HepG2 (cell line): ENCODE results near the gene GALNT9. TPM values are rescaled to one million over a fixed set of nuclear protein-coding genes. Genes with fewer than 3 reads are reported as not detected.
"Not testable (repeated sequence)": the region's sequence is repeated elsewhere in the genome, so short reads cannot be mapped to it uniquely, and the experiment has no call there.

Experiments used
- ATAC-seq: fragments of 200-7000 bp; cut with Tn5 transposase; 3 replicates; pipeline ENCODE4 v1.9.1; 2020; ENCODE audit warnings: mild to moderate bottlenecking, moderate library complexity
- BruUV-seq: library from RNA; stranded (reverse); fragments of 400-500 nt; replicated peaks from 2 replicates; lab custom pipeline; 2021; lab: Mats Ljungman, UMichigan
- CTCF ChIA-PET: fragments of 300-600 bp; formaldehyde crosslinking; extraction: SDS; loops from one replicate; lab custom pipeline; 2021; ENCODE audit warnings: low total read pairs, inconsistent platforms, low intra/inter-chr PET ratio; lab: Yijun Ruan, JAX
- POLR2A ChIA-PET: fragments of 350-600 bp; sonication (Branson Sonifier 250); formaldehyde crosslinking; loops from one replicate; lab custom pipeline; 2020; ENCODE audit warnings: antibody characterized with exemption, inconsistent platforms; lab: Yijun Ruan, JAX
- DNase-seq: peaks from one replicate; pipeline ENCODE4 v3.0.0-alpha.2; 2015; ENCODE audit warnings: low spot score
- FAIRE-seq: peaks from 3 replicates; lab custom pipeline; 2011; peaks lifted over from hg19 to GRCh38; lab: Jason Lieb, UNC
- H2AFZ ChIP-seq: one replicate; pipeline ENCODE4 v1.6.1; 2011; ENCODE audit warnings: low read length, inconsistent platforms
- H3K27ac ChIP-seq: fragments of 300-600 bp; 3 replicates; pipeline ENCODE4 v1.8.0; 2011; ENCODE audit warnings: mixed run types, mild to moderate bottlenecking, mixed read lengths, low read length, inconsistent platforms; ENCODE audit not compliant: insufficient read depth; ENCODE audit errors: extremely low read length
- H3K27me3 ChIP-seq, 2 experiments: fragments of 200-600 bp in 1 of 2; 2 replicates in 1 of 2; 3 replicates in 1 of 2; pipeline versions ENCODE4 v1.6.0 to v1.8.0; 2011; ENCODE audit warnings: low read length in 2 of 2, mild to moderate bottlenecking in 2 of 2, moderate library complexity in 2 of 2, inconsistent platforms in 1 of 2; ENCODE audit not compliant: insufficient read depth in 2 of 2, control insufficient read depth in 1 of 2
- H3K36me3 ChIP-seq, 2 experiments: fragments of 200-600 bp in 1 of 2; replicated peaks in 1 of 2; 2 replicates in 1 of 2; 3 replicates in 1 of 2; pipeline versions ENCODE4 v1.5.1 to v1.8.0; 2011; ENCODE audit warnings: low read length in 2 of 2, inconsistent platforms in 1 of 2; ENCODE audit not compliant: insufficient read depth in 2 of 2, control insufficient read depth in 1 of 2
- H3K4me1 ChIP-seq: 2 replicates; pipeline ENCODE4 v1.5.1; 2012; ENCODE audit warnings: low read length, inconsistent platforms; ENCODE audit not compliant: insufficient read depth
- H3K4me2 ChIP-seq: 2 replicates; pipeline ENCODE4 v1.6.0; 2011; ENCODE audit warnings: low read depth, low read length, inconsistent platforms
- H3K4me3 ChIP-seq, 3 experiments: fragments of 200-600 bp in 1 of 3; sonication (generic), shearing (Covaris generic) in 1 of 3; replicated peaks in 1 of 3; 2 replicates each; pipeline ENCODE4 v1.5.1; 2011 to 2016; ENCODE audit warnings: low read length in 3 of 3, inconsistent platforms in 2 of 3, low read depth in 2 of 3, mild to moderate bottlenecking in 2 of 3, control low read depth in 1 of 3, mixed read lengths in 1 of 3; ENCODE audit not compliant: insufficient read depth in 1 of 3
- H3K79me2 ChIP-seq: one replicate; pipeline ENCODE4 v1.6.1; 2011; ENCODE audit warnings: low read length, inconsistent platforms; ENCODE audit not compliant: insufficient read depth
- H3K9ac ChIP-seq: 2 replicates; pipeline ENCODE4 v1.6.0; 2011; ENCODE audit warnings: mild to moderate bottlenecking, low read depth, low read length, inconsistent platforms; ENCODE audit not compliant: insufficient read depth
- H3K9me3 ChIP-seq: 2 replicates; pipeline ENCODE4 v1.5.1; 2012; ENCODE audit warnings: mild to moderate bottlenecking, low read length
- H4K20me1 ChIP-seq: 2 replicates; pipeline ENCODE4 v1.6.0; 2011; ENCODE audit warnings: inconsistent platforms, mild to moderate bottlenecking, low read length, moderate library complexity; ENCODE audit not compliant: insufficient read depth
- LCORL ChIP-seq, 2 experiments: fragments of 450-650 bp in 1 of 2; sonication (generic) in 1 of 2; formaldehyde crosslinking in 1 of 2; IDR thresholded peaks; 2 replicates each; pipeline versions ENCODE4 v1.5.0 to v1.6.1; 2017 to 2020; ENCODE audit warnings: antibody characterized with exemption in 1 of 2, missing genetic modification reagents in 1 of 2
- ZBTB40 ChIP-seq, 2 experiments: fragments of 450-650 bp in 1 of 2; sonication (generic) in 1 of 2; formaldehyde crosslinking in 1 of 2; IDR thresholded peaks; 2 replicates each; pipeline versions ENCODE4 v1.6.1 to v1.8.0; 2016 to 2022; ENCODE audit warnings: antibody characterized with exemption in 1 of 2, mild to moderate bottlenecking in 1 of 2, missing genetic modification reagents in 1 of 2
- WGBS: methylation state at CpG from one replicate; pipeline ENCODE4 v1.1.6; 2017; ENCODE audit warnings: low lambda C conversion rate; 5-methylcytosine and 5-hydroxymethylcytosine counted together
- in situ Hi-C: cut with HindIII; loops from 2 replicates; pipeline ENCODE4 v1.10.0; 2017; ENCODE audit warnings: low pct_unique_long_range_greater_than_20kb; ENCODE audit not compliant: extremely low pct_ligation_motif_present
- intact Hi-C: fragments of 100-400 bp; cut with micrococcal nuclease; formaldehyde crosslinking; loops from one replicate; pipeline ENCODE4 v1.10.0; 2022; ENCODE audit not compliant: unreplicated experiment
- polyA plus RNA-seq, 8 experiments: library from polyadenylated mRNA; depleted of rRNA in 3 of 8; stranded (reverse) in 7 of 8; unstranded in 1 of 8; fragments of >200 nt; fragmentation: Illumina TruSeq in 4 of 8; extraction: Trizol in 4 of 8; gene quantifications; 2 replicates each; pipeline versions ENCODE4 v1.2.1 to v1.2.3, GENCODE V29; 2011 to 2016; ENCODE audit warnings: low read depth in 4 of 8, missing spikeins in 1 of 8, mixed read lengths in 1 of 8; ENCODE audit not compliant: insufficient read depth in 1 of 8
- total RNA-seq, 5 experiments: library from RNA; depleted of rRNA; stranded (reverse); fragments of >200 nt; fragmentation: Illumina TruSeq; extraction: Trizol; gene quantifications; 2 replicates each; pipeline ENCODE4 v1.2.3, GENCODE V29; 2016; ENCODE audit warnings: low read depth in 1 of 5
- TF ChIP-seq, protein P1 (sequence below): sonication (generic); formaldehyde crosslinking; conservative IDR thresholded peaks from 2 replicates; pipeline ENCODE4 v1.8.0; 2022; ENCODE audit warnings: missing genetic modification reagents

Gene GALNT9
- total and polyA plus RNA-seq, 2 of the 13 experiments (the other 11 are each of a cell fraction or from before 2014, with no cell fraction given), result 0.04 TPM; not detected in 1

DNA sequence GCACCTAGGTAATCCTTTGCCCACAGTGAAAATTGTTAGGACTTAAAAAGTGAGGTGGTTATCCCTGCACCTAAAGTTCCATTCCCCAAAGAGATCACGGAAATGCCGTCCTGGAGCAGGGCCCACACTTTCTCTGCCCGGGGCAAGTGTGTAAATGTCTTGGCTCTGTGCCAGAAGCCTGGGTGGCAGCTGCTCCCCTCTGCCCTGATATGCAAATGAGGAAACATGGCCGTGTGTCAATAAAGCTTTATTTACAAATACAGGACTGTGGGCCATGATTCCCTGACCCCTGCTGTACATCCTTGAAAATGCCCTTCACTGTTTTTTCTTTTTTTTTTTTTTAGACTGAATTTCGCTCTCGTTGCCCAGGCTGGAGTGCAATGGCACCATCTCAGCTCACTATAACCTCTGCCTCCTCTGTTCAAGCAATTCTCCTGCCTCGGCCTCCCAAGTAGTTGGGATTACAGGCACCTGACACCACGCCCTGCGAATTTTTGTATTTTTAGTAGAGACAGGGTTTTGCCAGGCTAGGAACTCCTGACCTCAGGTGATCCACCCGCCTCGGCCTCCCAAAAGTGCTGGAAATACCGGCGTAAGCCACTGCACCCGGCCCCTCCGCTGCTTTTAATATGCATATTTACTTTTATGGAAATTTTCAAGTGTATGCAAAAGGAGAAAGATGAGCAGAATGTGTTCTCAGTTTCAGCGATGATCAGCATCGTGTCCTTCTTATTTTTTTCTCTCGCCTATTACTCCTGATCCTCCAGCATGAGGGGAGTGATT is 75.5 kb downstream of the GALNT9 start (continued):
- peak; percentile 78 for TF ChIP-seq ZBTB40 (IDR thresholded peaks at IDR 0.05)
- peak; percentile 98 for TF ChIP-seq ZBTB40 (CRISPR knock-in tag; IDR thresholded peaks at IDR 0.05)
- TF ChIP-seq, protein P1, sequence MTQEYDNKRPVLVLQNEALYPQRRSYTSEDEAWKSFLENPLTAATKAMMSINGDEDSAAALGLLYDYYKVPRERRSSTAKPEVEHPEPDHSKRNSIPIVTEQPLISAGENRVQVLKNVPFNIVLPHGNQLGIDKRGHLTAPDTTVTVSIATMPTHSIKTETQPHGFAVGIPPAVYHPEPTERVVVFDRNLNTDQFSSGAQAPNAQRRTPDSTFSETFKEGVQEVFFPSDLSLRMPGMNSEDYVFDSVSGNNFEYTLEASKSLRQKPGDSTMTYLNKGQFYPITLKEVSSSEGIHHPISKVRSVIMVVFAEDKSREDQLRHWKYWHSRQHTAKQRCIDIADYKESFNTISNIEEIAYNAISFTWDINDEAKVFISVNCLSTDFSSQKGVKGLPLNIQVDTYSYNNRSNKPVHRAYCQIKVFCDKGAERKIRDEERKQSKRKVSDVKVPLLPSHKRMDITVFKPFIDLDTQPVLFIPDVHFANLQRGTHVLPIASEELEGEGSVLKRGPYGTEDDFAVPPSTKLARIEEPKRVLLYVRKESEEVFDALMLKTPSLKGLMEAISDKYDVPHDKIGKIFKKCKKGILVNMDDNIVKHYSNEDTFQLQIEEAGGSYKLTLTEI (CRISPR knock-in tag), result no peak
- peak; percentile 74 for TF ChIP-seq LCORL (IDR thresholded peaks at IDR 0.05)
- TF ChIP-seq LCORL (CRISPR knock-in tag; IDR thresholded peaks at IDR 0.05), result no peak

GRCh38 chr12:132252981-132253380 is 76.4 kb downstream of the GALNT9 start:
- H3K27ac ChIP-seq, H4K20me1 ChIP-seq, ATAC-seq, in situ Hi-C loops, DNase-seq, FAIRE-seq, H3K4me2 ChIP-seq, intact Hi-C loops, CTCF ChIA-PET, H3K4me3 ChIP-seq, H3K9ac ChIP-seq, H2AFZ ChIP-seq, POLR2A ChIA-PET, H3K9me3 ChIP-seq, BruUV-seq, H3K79me2 ChIP-seq, H3K36me3 ChIP-seq, H3K4me1 ChIP-seq: not testable (repeated sequence)
- WGBS, result 16% methylated on average over 5 of the region's 5 CpGs
- H3K27me3 ChIP-seq, result peaks cover 25 to 79% of the 10 kb centered on the region in 2 experiments
